Esophagus squamous epithelium (tissue), 5 donors: Measurements from ENCODE around the gene CAPZA3. TPM values are rescaled to one million over a fixed set of nuclear protein-coding genes. Genes with fewer than 3 reads are reported as not detected.

ENCODE experiments used
- DNase-seq: peaks from one replicate; lab custom pipeline; 2025; lab: John Stamatoyannopoulos, UW
- H3K27ac ChIP-seq, 4 donors: fragments of 200-600 bp; sonication (generic); one replicate each; pipeline ENCODE4 v1.5.1; 2016 to 2019; ENCODE audit warnings: mild to moderate bottlenecking in 1 of 4
- H3K27me3 ChIP-seq, 4 donors: fragments of 200-600 bp; sonication (generic); 1 replicate in 3 of 4; 2 replicates in 1 of 4; pipeline versions ENCODE4 v1.5.1 to v1.6.0; 2017 to 2021; ENCODE audit warnings: antibody characterized with exemption in 1 of 4
- H3K36me3 ChIP-seq, 3 donors: fragments of 200-600 bp; sonication (generic); one replicate each; pipeline ENCODE4 v1.5.1; 2016 to 2019
- H3K4me1 ChIP-seq, 3 donors: fragments of 200-600 bp; sonication (generic); one replicate each; pipeline ENCODE4 v1.5.1; 2017 to 2019
- H3K4me3 ChIP-seq, 4 donors: fragments of 200-600 bp; sonication (generic); 1 replicate in 3 of 4; 2 replicates in 1 of 4; pipeline ENCODE4 v1.5.1; 2016 to 2019; ENCODE audit warnings: mild to moderate bottlenecking in 2 of 4, moderate library complexity in 1 of 4
- H3K9me3 ChIP-seq, 3 donors: fragments of 200-600 bp; sonication (generic); one replicate each; pipeline ENCODE4 v1.5.1; 2016 to 2019
- CTCF ChIP-seq, 6 experiments: fragments of 450-650 bp in 4 of 6; fragments of 200-600 bp in 2 of 6; sonication (generic) in 2 of 6; IDR thresholded peaks; one replicate each; pipeline ENCODE4 v1.5.1; 2016 to 2019; ENCODE audit warnings: antibody characterized with exemption in 6 of 6, mild to moderate bottlenecking in 4 of 6, moderate library complexity in 4 of 6
- POLR2A ChIP-seq, 4 donors: fragments of 450-650 bp; IDR thresholded peaks; one replicate each; pipeline ENCODE4 v1.6.1; 2017; ENCODE audit warnings: antibody characterized with exemption in 4 of 4, mild to moderate bottlenecking in 4 of 4, moderate library complexity in 3 of 4
- WGBS, 2 donors: methylation state at CpG; one replicate each; pipeline ENCODE4 v1.1.5; 2018; 5-methylcytosine and 5-hydroxymethylcytosine counted together
- intact Hi-C: fragments of 100-400 bp; cut with DNase I; formaldehyde crosslinking; loops from one replicate; pipeline ENCODE4 v1.15.0; 2022
- total RNA-seq, 4 donors: library from RNA; depleted of rRNA; stranded (reverse); fragments of >200 nt; gene quantifications; one replicate each; pipeline ENCODE4 v1.1.0, GENCODE V29; 2016
- donor health status: DM: yes; HTN: yes; CAD: no.

Gene CAPZA3
- total RNA-seq, 4 donors from 2014 or later: not detected

GRCh38 chr12:18700271-18700670, 37.6 kb upstream of the CAPZA3 start:
- Histone ChIP-seq H3K9me3 (no peaks in the 10 kb centered on the region), H3K4me3 (no peak overlapping the region), H3K36me3 (no peaks in the 10 kb centered on the region), H3K4me1 (no peaks in the 10 kb centered on the region), H3K27ac (no peak overlapping the region), H3K27me3 (no peaks in the 10 kb centered on the region)
- intact Hi-C loops: no loop called here
- DNase-seq: no peak
- WGBS, 2 donors: 69 to 71% methylated on average over 1 to 3 of the region's 3 CpGs
- TF ChIP-seq POLR2A (IDR thresholded peaks at IDR 0.05): no peak

DNA sequence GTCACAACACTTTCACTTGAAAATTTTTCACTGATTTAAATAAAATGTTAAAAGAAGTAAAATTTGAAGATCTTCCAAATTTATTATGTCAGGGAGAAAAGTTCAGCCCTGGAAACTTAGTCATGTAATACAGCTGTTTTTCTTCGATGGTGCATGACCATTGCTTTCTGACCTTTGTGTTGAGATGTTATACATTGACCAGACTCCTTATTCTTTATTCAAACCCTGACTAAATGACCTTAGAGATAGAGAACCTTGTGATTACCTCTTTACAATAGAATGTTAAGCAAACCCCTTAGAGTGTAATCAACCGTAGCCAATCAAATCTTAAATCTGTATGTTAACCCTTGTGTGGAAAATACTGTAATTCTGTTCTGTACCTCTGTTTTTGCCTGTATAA, 34.6 kb upstream of the CAPZA3 start:
- no peak for DNase-seq
- no peaks in the 10 kb centered on the region for H3K9me3 ChIP-seq
- intact Hi-C loops: no loop called here
- no peaks in the 10 kb centered on the region for H3K27me3 ChIP-seq
- H3K4me3 ChIP-seq: no peak overlapping the region
- H3K36me3 ChIP-seq: no peaks in the 10 kb centered on the region
- WGBS, 2 donors: 45 to 58% methylated on average over 2 of the region's 2 CpGs
- TF ChIP-seq POLR2A (IDR thresholded peaks at IDR 0.05) (no peak), CTCF (IDR thresholded peaks at IDR 0.05) (no peak)
- H3K27ac ChIP-seq: no peak overlapping the region
- no peaks in the 10 kb centered on the region for H3K4me1 ChIP-seq

- no peak for DNase-seq
- no peak for TF ChIP-seq CTCF (IDR thresholded peaks at IDR 0.05)
- no peak for TF ChIP-seq POLR2A (IDR thresholded peaks at IDR 0.05)
- no peaks in the 10 kb centered on the region for H3K4me1 ChIP-seq
- intact Hi-C loops: no loop called here
- WGBS, 2 donors: 62 to 75% methylated on average over 2 of the region's 2 CpGs
- H3K36me3 ChIP-seq: no peaks in the 10 kb centered on the region
- H3K27me3 ChIP-seq: no peaks in the 10 kb centered on the region
- H3K9me3 ChIP-seq: no peaks in the 10 kb centered on the region
- no peak overlapping the region for H3K27ac ChIP-seq
- H3K4me3 ChIP-seq: no peak overlapping the region
Measured at GRCh38 chr12:18703911-18704310, 34.0 kb upstream of the CAPZA3 start.

GRCh38 chr12:18706798-18707197, 31.1 kb upstream of the CAPZA3 start:
- no peak for DNase-seq
- Histone ChIP-seq H3K9me3 (no peaks in the 10 kb centered on the region), H3K27ac (no peak overlapping the region), H3K27me3 (no peaks in the 10 kb centered on the region), H3K36me3 (no peaks in the 10 kb centered on the region), H3K4me3 (no peak overlapping the region), H3K4me1 (no peaks in the 10 kb centered on the region)
- intact Hi-C loops: no loop called here
- TF ChIP-seq CTCF (IDR thresholded peaks at IDR 0.05) (no peak), POLR2A (IDR thresholded peaks at IDR 0.05) (no peak)
- WGBS, 2 donors: 88 to 94% methylated on average over 1 of the region's 1 CpG

- no peaks in the 10 kb centered on the region for H3K36me3 ChIP-seq
- H3K27me3 ChIP-seq: no peaks in the 10 kb centered on the region
- DNase-seq: no peak
- H3K9me3 ChIP-seq: no peaks in the 10 kb centered on the region
- H3K27ac ChIP-seq: no peak overlapping the region
- intact Hi-C loops: no loop called here
- WGBS, 2 donors: 93 to 96% methylated on average over 1 of the region's 1 CpG
- TF ChIP-seq POLR2A (IDR thresholded peaks at IDR 0.05) (no peak), CTCF (IDR thresholded peaks at IDR 0.05) (no peak)
- no peaks in the 10 kb centered on the region for H3K4me1 ChIP-seq
- no peak overlapping the region for H3K4me3 ChIP-seq
Measured at GRCh38 chr12:18716236-18716635, 21.7 kb upstream of the CAPZA3 start.

DNA sequence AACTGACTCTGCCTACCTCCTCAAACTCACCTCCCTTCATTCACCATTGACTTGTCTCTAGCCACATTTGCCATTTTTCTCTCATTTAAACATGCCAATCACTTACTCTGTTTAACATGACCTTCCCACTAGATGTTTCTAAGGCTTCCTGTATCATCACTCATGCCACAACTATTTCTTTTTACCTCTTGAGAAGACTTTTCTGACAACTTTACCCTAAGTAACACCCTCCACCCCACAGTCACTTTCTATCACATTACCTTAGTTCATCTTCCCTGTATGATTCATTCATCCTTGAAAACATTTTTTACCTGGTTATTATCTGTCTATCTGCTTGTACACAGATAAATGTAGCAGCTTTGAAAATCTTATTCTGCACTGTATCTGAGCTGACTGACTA, 19.5 kb upstream of the CAPZA3 start:
- intact Hi-C loops: no loop called here
- no peak overlapping the region for H3K27ac ChIP-seq
- no peak for TF ChIP-seq POLR2A (IDR thresholded peaks at IDR 0.05)
- no peak for TF ChIP-seq CTCF (IDR thresholded peaks at IDR 0.05)

More for the DNA sequence above, 19.5 kb upstream of the CAPZA3 start:
- Histone ChIP-seq H3K4me1 (no peaks in the 10 kb centered on the region), H3K27me3 (no peaks in the 10 kb centered on the region), H3K36me3 (no peaks in the 10 kb centered on the region), H3K9me3 (no peaks in the 10 kb centered on the region), H3K4me3 (no peak overlapping the region)
- DNase-seq: no peak
